ENCODE measurements around the gene GLI3. TPM values are rescaled to one million over a fixed set of nuclear protein-coding genes. Genes with fewer than 3 reads are reported as not detected.

GLI3 gene
- total RNA-seq, 1 donor = 0.10 TPM

DNA sequence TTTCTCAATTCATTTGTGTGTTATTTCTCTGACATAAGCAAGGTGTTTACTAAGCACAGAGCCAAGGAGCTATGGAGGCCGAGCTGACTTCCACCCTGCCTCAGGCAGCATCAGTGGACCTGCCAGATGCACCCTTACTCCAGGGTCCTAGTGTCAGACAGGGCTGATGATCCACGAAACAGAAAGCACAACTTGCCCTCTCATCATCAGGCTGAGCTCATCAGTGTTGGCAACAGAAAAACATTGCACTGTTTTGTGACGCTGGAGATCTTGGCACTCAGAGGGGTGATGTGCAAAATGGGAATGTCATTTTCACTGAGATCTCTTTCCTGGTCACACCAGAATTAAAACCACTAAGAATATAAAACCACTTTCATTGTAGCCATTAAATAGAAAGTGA, 201.8 kb downstream of the GLI3 start:
- Histone ChIP-seq H3K9me3 (ENCODE audit: low read depth, low read length) (no peaks in the 10 kb centered on the region), H3K27me3 (ENCODE audit: insufficient read depth, low read length) (no peaks in the 10 kb centered on the region), H3K4me3 (ENCODE audit: low read length) (no peak overlapping the region), H3K4me1 (ENCODE audit: insufficient read depth, low read length) (no peaks in the 10 kb centered on the region)

DNA sequence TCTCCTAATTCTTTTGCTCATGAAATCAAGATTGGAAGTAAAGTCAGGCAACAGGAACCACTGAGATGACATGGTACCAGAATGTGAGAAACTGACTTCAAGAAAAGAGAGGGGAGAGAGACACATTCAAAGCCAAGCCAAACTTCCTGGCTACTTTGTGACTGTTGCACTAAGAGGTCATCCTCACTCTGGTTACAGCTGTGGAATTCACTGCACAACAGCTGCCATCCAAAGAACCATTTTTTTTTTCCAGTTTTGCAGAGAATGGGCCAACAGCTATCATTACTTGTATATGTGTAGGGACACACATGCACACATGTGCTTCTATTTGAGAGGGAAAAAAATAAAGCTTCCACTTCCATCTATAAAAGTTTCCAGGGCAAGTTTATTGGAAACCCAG, 203.5 kb downstream of the GLI3 start:
- H3K4me3 ChIP-seq (ENCODE audit: low read length) = no peak overlapping the region
- no peaks in the 10 kb centered on the region for H3K27me3 ChIP-seq (ENCODE audit: insufficient read depth, low read length)
- H3K4me1 ChIP-seq (ENCODE audit: insufficient read depth, low read length) = no peaks in the 10 kb centered on the region
- H3K9me3 ChIP-seq (ENCODE audit: low read depth, low read length) = no peaks in the 10 kb centered on the region

DNA sequence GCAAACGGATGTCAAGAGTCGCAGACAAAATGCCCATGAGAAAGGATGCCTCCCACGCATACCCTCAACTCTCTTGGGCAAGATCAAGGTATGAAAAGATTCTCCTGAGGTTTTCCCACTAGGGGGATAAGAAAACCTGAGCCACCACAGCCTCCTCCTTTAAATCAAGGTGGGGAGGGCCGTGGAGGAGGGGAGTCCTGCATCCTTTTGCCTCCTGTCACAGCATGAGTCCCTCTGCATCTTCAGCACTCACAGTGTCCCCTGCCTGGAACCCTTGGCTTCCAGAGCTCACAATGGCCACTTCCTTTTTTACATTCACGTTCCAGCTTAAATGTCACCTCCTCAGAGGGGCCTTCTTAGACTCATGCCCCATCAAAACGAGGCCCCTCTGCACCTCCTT, 207.6 kb downstream of the GLI3 start:
- no peaks in the 10 kb centered on the region for H3K27me3 ChIP-seq (ENCODE audit: insufficient read depth, low read length)
- H3K4me1 ChIP-seq (ENCODE audit: insufficient read depth, low read length) = no peaks in the 10 kb centered on the region
- no peaks in the 10 kb centered on the region for H3K9me3 ChIP-seq (ENCODE audit: low read depth, low read length)
- H3K4me3 ChIP-seq (ENCODE audit: low read length) = no peak overlapping the region

DNA sequence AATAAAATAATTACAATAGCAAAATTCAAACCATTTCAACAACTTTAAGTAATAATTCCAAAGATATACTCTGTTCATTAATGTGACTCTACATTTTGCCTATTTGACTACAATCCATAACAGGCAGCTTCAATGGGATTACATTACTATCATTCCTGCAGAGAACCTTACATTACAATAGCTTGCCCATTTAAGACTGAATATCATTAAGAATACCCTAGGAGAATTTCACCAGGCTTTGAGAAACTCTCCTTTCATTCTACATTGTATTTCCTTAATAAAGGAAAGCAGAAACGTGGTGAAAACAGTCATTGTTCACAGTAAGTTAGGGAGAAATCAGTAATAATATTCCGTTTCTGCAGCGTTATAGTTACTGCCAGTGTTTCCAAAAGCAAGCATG, 209.5 kb downstream of the GLI3 start:
- Histone ChIP-seq H3K4me3 (ENCODE audit: low read length) (no peak overlapping the region), H3K27me3 (ENCODE audit: insufficient read depth, low read length) (no peaks in the 10 kb centered on the region), H3K4me1 (ENCODE audit: insufficient read depth, low read length) (no peaks in the 10 kb centered on the region), H3K9me3 (ENCODE audit: low read depth, low read length) (no peaks in the 10 kb centered on the region)

DNA sequence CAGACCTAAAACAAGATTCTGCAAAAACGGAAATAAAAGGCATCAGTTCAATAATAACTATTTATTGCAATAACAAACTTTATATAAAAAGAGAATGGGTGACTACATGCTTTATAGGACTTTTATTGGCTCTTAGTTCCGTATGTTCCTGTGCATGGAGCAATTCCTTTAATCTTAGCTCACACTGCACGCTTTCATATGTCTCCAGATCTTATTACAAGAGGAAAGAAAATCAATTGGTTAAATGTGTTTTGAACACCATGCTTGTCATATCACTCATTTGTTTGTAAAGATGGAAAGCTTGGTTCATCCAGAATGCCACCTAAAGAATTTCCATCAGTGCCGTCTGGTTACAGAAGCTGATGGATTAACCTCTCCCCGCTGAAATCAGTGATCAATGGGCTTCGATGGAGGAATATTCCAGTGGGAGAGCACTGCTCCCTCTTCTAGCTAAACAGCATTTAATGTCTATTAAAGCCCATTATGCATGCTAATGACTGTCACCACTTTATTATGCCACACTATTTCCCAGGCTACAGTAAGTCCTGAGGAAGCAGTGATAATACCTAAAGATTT, 210.3 kb downstream of the GLI3 start:
- H3K4me3 ChIP-seq (ENCODE audit: low read length) = no peak overlapping the region
- H3K9me3 ChIP-seq (ENCODE audit: low read depth, low read length) = no peaks in the 10 kb centered on the region
- H3K4me1 ChIP-seq (ENCODE audit: insufficient read depth, low read length) = no peaks in the 10 kb centered on the region
- H3K27me3 ChIP-seq (ENCODE audit: insufficient read depth, low read length) = no peaks in the 10 kb centered on the region

DNA sequence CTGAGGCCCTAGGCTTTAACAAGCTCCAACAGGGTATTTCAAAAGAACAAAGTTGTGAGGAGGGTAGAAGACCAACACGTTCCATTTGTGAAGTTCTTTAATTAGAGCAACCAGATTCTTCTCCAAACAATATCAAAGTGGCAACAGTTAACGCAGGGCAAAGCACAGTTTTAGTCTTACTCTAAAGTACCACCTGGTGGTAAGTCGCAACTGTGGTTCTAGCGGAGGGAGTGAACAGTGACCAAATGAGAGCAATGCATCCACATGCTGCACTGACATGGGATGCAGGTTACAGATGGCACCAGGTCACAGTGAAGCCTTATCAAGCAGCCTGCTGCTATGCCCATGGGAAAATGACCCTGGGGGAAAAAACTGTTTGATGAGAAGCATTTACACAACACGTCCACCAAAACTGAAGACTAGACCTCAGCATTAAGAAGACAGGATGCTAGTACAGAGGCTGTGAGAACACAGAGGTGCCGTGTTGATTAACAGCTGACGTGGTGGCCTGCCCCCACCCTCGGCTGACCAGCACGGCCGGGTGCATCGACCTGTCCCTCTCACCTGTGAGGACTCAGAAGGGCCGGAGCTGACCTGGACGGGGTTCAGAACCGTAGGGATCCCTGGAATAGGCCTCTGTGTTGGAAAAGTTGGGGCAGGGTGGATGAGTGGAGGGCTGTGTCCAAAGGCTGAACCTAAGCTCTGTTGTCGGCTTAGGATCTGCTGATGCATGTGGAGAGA, 211.2 kb downstream of the GLI3 start:
- Histone ChIP-seq H3K9me3 (ENCODE audit: low read depth, low read length) (no peaks in the 10 kb centered on the region), H3K4me1 (ENCODE audit: insufficient read depth, low read length) (no peaks in the 10 kb centered on the region), H3K4me3 (ENCODE audit: low read length) (no peak overlapping the region), H3K27me3 (ENCODE audit: insufficient read depth, low read length) (no peaks in the 10 kb centered on the region)

DNA sequence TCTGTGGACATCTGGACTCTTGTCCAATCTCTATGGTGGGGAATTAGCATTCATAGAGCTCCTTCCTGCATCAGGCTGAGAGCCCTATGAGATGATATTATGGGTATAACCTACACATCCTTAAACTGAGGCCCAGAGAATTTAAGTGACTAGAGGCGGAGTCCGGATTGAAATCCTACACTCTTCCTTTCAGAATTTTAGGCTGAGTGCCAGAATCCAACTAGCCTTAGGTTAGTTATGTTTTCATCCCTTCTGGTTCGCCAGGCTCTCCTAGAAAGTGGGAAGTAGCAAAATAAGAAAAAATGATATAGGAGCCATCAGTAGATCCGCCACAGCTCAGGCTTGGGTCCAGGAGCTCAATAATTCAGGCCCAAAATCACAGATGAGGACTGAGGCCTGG, 212.5 kb downstream of the GLI3 start:
- no peaks in the 10 kb centered on the region for H3K4me1 ChIP-seq (ENCODE audit: insufficient read depth, low read length)
- no peak overlapping the region for H3K4me3 ChIP-seq (ENCODE audit: low read length)
- no peaks in the 10 kb centered on the region for H3K9me3 ChIP-seq (ENCODE audit: low read depth, low read length)
- peaks cover 3% of the 10 kb centered on the region for H3K27me3 ChIP-seq (ENCODE audit: insufficient read depth, low read length)

DNA sequence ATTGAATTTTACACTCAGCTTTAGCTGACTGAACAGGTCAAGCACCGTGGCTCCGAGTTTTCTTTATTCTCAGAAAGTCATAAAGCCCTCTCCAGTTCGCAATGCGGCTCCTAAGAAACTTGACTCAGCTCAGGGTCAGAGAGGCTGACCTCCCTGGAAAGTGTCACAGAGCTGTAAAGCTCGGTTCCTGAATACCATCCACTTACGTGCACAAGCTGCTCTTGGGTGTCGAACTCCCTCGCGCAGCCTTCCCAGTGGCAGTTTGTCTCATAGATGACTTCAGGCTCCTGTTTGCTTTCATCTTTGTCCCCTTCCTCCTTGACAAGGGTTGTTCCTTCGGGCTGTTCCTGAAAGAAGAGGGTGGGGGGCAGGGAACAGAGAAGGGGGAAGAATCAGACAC, 213.7 kb downstream of the GLI3 start:
- Histone ChIP-seq H3K4me3 (ENCODE audit: low read length) (no peak overlapping the region), H3K27me3 (ENCODE audit: insufficient read depth, low read length) (peaks cover 3% of the 10 kb centered on the region), H3K9me3 (ENCODE audit: low read depth, low read length) (no peaks in the 10 kb centered on the region), H3K4me1 (ENCODE audit: insufficient read depth, low read length) (no peaks in the 10 kb centered on the region)

DNA sequence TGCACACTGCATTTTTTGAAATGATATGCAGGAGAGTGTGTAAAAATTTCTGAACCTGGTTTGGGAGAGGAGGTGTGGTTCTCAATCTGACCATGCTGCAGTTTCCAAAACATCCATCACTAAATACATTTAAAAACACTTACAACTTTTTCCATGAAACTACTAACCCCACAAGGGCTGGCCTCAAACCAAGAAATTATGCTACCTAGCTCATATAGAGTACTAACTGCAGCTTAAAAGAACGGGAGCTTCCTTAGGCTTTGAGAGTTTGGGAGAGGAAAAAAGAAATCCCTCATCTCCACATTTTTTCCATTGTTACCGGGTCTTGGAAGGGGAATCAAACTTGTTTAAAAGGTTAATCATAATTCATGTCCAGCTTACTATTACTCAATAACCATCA, 214.2 kb downstream of the GLI3 start:
- Histone ChIP-seq H3K27me3 (ENCODE audit: insufficient read depth, low read length) (peaks cover 4% of the 10 kb centered on the region), H3K4me1 (ENCODE audit: insufficient read depth, low read length) (no peaks in the 10 kb centered on the region), H3K4me3 (ENCODE audit: low read length) (no peak overlapping the region), H3K9me3 (ENCODE audit: low read depth, low read length) (no peaks in the 10 kb centered on the region)

DNA sequence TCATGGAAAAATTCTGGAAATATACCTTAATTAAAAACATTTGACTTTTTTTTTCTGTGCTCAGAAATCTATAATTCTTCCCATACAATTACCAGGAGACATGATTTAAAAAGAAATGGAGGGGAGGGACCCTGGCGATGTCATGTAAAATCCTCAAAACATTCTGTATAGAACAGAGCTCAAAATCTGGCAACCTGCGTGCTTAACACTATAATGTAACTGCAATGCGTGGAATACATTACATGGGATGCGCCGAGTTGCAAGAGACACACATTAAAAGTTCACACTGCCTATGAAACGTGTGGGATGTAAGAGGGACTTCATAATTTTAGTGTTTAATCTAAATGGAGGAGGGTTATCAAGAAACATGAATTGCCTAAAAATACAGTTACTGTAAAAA, 215.0 kb downstream of the GLI3 start:
- H3K4me1 ChIP-seq (ENCODE audit: insufficient read depth, low read length) = no peaks in the 10 kb centered on the region
- H3K27me3 ChIP-seq (ENCODE audit: insufficient read depth, low read length) = peaks cover 6% of the 10 kb centered on the region
- H3K9me3 ChIP-seq (ENCODE audit: low read depth, low read length) = no peaks in the 10 kb centered on the region
- H3K4me3 ChIP-seq (ENCODE audit: low read length) = no peak overlapping the region

DNA sequence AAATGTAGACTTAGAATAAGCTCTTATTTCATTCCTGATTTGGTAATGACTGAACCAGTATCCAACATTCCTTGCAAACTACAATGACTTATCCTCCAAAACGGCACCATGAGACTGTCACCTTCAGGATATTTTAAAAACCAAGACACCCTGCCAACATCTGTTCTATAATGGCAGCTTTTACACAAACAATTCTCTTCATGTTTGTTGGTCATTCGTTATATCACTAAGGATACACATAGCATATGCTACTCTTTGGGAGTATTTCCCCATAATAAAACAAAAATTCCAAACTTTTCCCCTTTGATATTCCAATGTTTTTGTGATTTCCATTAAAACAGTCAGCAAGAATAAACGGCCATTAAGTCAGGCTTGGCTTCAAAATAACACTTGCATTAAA, 215.4 kb downstream of the GLI3 start:
- no peak overlapping the region for H3K4me3 ChIP-seq (ENCODE audit: low read length)
- H3K4me1 ChIP-seq (ENCODE audit: insufficient read depth, low read length) = no peaks in the 10 kb centered on the region
- H3K27me3 ChIP-seq (ENCODE audit: insufficient read depth, low read length) = peaks cover 6% of the 10 kb centered on the region
- H3K9me3 ChIP-seq (ENCODE audit: low read depth, low read length) = no peaks in the 10 kb centered on the region

DNA sequence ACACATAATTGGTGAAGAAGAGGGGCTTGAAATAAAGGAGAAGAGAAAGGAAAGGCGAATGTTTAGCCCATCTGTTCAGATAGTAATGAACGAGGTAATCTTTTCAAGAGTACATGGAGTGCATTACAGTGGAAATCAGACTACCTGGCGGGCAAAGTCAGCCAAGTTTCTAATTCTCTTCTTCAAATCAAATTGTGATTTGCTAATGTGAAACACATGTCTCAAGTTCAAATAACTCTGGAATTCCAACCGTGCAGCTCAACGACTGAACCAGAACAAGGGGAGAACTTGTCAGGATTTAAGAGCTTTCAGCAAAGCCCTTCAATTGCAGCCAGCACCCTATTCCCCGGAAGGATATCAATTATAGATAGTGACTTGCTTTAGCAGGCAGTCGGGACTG, 216.9 kb downstream of the GLI3 start:
- Histone ChIP-seq H3K4me1 (ENCODE audit: insufficient read depth, low read length) (no peaks in the 10 kb centered on the region), H3K27me3 (ENCODE audit: insufficient read depth, low read length) (peaks cover 6% of the 10 kb centered on the region), H3K4me3 (ENCODE audit: low read length) (no peak overlapping the region), H3K9me3 (ENCODE audit: low read depth, low read length) (no peaks in the 10 kb centered on the region)

DNA sequence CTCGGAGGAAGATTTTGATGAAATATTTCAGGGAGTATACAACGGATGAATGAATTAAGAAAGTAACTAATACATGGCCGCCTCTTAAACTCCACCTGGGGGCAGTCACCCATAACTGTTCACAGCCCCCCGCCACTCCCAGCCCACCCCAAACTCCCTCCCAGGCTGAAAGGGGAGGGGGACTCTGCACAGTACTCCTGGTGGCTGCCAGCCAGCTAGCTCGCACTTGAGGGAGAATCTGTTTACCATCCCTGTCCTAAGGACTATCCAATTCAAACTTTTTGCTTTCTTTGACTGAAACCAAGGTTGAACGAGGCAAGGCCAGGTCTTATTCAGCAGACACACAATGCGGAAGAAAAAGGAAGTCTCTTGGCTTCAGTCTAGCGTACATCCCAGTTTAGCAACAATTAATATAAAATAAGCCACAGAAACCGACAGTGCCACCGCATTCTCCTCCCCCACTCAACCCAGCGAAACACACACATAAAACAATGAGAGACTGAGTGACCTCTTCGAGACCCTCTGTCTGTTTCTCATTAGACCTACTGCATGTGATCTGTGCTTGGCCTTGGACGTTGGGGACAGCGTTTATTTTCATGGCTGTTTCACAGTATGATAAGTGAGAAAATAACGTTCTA, 219.5 kb downstream of the GLI3 start:
- Histone ChIP-seq H3K27me3 (ENCODE audit: insufficient read depth, low read length) (peaks cover 6% of the 10 kb centered on the region), H3K4me3 (ENCODE audit: low read length) (no peak overlapping the region), H3K9me3 (ENCODE audit: low read depth, low read length) (no peaks in the 10 kb centered on the region), H3K4me1 (ENCODE audit: insufficient read depth, low read length) (no peaks in the 10 kb centered on the region)

DNA sequence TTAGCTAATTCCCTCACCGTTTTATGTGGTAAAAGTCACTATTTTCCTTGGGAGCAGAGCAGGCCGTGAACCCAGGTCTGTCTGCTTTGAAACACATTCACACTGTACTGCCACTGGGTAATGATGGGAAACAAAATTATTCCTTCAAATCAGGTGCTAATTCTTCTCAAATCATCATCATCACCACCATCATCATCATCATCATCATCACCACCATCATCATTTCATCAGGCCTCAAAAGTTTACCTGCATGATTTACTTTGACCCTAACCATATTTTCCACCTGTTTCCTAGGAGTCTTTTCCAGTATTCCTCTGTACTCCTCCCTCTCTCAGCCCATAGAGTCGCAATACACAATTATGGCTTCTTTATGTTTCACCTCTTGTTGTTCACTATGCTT, 220.5 kb downstream of the GLI3 start:
- Histone ChIP-seq H3K4me1 (ENCODE audit: insufficient read depth, low read length) (no peaks in the 10 kb centered on the region), H3K9me3 (ENCODE audit: low read depth, low read length) (no peaks in the 10 kb centered on the region), H3K27me3 (ENCODE audit: insufficient read depth, low read length) (peaks cover 6% of the 10 kb centered on the region), H3K4me3 (ENCODE audit: low read length) (no peak overlapping the region)

DNA sequence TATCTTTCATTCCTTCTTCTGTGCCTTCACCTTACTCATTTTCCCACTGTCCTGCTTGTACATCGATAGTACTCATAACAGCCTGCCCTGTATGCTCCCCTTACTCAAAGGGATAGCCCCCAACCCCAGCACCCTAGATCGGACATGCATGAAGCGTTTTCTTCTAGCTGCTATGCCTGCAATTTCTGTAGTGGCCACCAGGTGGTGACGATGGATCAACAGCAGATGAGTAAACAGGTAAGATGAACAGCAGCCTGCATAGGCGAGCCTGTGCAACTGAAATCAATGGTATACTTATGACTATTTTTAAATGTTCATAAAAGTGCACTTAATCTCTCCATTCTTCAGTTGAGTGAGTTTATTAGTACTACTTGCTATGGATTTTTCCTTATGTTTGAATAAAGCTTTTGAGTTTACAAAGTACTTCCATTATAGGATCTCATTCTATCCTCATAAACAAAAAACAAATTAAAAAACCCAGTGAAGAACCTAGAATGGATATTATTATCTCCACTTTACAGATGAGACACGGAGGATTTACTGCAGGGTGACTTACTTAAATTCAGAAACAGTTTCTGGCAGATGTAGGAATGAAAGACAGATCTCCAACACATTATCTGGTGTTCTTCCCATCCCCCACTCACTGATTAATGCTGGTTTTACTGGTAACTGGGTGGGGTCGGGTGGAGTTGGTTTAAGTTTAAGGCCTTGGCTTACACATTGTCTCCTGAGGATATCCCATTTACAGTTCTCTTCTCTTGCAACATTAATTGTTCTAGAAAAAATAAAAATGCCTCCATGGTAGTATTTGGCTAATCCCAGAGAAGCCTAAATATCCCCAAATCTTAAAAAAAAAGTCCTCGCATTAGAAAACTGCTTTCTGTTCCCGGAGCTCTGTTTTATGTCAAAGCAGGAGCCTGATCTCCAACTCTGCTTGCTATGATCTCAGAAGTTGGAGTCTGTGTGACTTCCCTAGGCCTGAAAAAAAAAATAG, 222.1 kb downstream of the GLI3 start:
- no peak overlapping the region for H3K4me3 ChIP-seq (ENCODE audit: low read length)
- H3K27me3 ChIP-seq (ENCODE audit: insufficient read depth, low read length) = peaks cover 3% of the 10 kb centered on the region
- no peaks in the 10 kb centered on the region for H3K9me3 ChIP-seq (ENCODE audit: low read depth, low read length)
- H3K4me1 ChIP-seq (ENCODE audit: insufficient read depth, low read length) = no peaks in the 10 kb centered on the region

Measured in mononuclear cell (primary cell).